VCaP (cell line): Measurements from ENCODE around the gene DOK7.

ENCODE experiments used
- H3K27ac ChIP-seq: fragments of 450-650 bp; 2 replicates; pipeline ENCODE4 v1.5.1; 2017
- TF ChIP-seq, protein P1 (sequence below): fragments of 450-650 bp; conservative IDR thresholded peaks from 2 replicates; pipeline ENCODE4 v1.5.1; 2017; ENCODE audit warnings: mild to moderate bottlenecking, moderate library complexity

The DOK7 gene

DNA sequence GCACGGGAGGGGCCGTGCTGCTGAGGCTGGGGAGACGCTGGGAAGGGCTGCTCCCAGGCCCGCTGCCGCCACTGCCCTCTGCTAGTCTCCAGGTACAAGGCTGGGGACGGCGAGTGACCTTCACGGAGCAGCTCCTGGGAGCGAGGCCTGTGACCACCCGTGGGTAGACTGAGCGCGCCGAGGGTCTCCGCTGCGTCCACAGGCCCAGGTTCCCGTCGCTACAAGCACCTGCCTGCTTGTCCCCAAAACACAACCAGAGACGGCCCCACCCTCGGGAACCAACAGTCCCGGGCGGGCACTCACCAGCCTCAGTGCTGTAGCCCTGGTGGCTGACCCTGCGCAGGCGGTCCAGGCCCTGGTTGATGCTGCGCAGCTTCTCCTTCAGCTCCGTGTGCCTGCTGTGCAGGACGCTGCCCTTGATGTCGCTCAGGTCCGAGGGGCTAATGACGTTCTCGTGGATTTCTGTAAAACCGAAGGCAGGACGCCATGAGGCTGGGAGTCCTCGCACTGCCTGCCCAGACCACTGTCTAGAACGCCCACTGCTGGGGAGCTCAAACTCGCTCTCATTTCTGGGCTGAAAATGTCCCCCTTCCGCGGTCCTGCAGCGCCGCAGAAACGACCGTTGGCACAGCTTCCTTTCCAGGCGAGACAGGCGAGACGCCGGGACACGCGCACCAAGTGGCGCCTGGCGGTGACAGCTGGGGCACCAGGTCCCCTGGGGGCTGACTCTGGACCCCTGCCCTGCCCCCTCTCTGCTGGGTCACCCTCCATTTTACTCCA lies 54.8 kb downstream of the DOK7 start:
- TF ChIP-seq, protein P1, sequence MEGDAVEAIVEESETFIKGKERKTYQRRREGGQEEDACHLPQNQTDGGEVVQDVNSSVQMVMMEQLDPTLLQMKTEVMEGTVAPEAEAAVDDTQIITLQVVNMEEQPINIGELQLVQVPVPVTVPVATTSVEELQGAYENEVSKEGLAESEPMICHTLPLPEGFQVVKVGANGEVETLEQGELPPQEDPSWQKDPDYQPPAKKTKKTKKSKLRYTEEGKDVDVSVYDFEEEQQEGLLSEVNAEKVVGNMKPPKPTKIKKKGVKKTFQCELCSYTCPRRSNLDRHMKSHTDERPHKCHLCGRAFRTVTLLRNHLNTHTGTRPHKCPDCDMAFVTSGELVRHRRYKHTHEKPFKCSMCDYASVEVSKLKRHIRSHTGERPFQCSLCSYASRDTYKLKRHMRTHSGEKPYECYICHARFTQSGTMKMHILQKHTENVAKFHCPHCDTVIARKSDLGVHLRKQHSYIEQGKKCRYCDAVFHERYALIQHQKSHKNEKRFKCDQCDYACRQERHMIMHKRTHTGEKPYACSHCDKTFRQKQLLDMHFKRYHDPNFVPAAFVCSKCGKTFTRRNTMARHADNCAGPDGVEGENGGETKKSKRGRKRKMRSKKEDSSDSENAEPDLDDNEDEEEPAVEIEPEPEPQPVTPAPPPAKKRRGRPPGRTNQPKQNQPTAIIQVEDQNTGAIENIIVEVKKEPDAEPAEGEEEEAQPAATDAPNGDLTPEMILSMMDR: no peak
- no peak overlapping the region for H3K27ac ChIP-seq

DNA sequence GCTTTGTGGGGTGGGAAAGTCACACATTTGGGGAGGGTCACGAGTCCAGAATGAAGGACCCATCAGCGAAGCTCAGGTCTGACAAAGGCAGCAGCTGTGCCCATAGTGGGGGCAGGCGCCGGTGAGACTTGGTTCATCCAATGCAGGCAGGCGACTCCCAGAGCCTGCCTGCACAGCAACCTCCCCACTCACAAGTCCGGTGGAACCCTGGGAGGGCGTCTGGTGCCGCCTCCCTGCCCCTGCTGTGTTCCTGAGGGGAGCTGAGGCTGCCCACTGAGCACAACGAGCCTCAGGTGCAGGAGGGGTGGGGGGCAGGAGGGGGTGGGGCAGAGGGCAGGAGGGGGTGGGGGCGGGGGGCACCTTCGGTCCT lies 55.4 kb downstream of the DOK7 start:
- H3K27ac ChIP-seq: no peak overlapping the region
- TF ChIP-seq, protein P1: no peak

DNA sequence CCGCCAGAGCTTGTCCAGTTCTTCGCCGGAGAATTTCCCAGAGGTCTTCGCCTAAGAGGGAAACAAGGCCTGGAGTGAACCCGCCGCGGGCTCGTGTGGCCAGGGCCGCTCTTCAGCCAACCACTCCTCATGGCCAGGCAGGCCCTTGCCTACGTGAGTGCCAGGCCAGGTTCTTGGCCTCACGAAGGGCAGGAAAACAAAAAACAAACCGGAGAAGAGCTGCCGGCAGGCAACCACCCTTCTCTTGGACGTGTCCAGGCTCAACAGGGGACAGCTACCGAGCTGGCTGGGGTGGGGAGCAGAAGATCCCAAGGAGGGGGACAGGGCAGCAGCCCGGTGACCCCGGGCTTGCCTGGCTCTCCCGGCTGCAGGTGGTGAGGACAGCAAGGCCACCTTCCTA lies 55.8 kb downstream of the DOK7 start:
- no peak overlapping the region for H3K27ac ChIP-seq
- TF ChIP-seq, protein P1: no peak

DNA sequence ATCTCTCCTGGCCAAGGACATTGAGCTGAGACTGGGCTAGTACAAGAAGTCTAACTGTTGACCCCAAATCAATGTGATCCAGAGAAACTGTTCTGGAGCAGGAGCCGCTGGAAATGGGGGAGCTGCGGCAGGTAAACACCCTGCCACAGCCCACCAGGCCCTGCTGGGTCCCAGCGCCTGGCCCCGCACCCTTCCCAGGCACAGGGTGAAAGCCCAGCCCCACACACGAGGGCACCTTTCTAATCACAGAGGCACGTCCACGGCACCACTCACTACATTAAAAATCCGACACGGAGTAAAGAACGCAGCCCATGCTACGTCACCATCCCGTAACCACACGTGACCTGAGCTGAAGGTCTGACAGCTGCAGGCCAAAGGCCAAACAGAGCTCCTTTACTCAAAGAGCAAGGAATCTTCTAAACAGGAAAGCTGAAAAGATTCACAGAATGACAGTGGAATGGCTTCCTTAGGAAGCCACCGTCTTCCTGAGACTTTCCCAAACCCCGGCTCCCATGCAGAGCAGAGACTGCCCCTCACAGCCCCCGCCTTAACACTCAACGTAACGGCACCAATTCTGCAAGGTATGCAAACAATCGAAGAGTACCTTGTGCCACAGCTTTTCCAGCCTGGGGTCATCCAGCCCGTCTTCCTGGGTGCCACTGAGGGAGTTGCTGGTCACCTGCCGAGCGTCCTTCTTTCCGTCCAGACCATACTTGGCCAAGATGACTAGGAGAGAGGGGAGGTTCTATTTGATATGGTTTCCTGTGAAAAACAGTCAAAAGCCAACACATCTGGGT lies 56.6 kb downstream of the DOK7 start:
- TF ChIP-seq, protein P1: no peak
- H3K27ac ChIP-seq: no peak overlapping the region

DNA sequence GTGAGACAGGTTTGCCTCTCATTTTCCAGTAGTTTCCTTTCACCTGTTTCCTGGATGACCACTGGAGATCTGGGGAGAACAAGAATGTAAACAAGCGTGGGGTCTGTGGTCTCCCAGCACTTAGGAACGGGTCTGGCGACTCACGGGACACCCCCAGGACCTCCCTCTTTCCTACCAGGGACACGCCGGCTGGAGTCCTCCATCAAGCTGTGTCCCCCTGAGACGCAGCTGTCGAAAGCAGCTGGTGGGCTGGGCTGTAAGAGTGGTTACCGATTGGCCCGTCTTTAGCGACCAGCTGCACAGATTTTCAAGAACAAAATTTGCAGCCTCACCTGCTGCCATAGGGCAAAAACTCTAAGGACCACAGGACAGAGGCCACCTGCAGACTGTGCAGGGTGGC lies 57.2 kb downstream of the DOK7 start:
- TF ChIP-seq, protein P1: no peak
- H3K27ac ChIP-seq: no peak overlapping the region

DNA sequence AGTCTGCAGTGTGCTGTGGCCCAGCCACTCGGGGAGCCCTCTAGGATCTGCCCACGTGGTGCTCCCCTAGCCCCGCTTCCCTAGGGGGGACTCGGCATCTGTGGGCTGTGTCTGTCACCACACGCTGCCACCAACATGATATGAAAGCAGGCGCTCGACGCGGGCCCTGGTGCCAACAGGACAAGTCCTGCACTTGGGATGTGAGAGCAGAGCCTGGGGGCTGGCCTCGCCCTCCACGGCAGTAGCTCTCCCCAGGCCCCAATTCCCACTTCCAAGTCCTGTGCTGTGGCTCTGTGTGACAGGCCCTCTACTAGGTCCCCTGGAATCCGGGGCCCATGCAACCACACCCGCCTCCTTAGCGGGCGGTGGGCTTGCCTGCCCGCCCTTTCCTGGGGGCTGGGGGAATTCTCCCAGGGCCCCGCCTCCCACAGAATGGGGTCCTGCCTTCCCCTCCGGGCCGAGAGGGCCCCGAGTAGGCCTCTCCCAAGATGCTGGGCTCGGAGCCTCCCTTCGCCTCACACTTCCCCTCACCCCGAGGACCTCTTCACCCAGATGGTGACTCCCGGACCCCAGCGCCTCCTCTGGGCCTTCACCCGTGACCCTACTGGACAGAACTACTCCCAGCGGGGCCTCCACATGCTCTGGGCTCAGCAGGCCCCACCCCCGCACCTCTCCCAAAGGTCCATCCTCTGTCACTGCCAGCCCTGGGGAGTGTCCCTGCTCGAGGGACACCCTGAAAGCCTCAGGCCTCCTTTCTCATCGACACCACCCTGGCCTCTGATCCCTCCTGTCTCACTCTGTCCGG lies 57.9 kb downstream of the DOK7 start:
- H3K27ac ChIP-seq: no peak overlapping the region
- TF ChIP-seq, protein P1: no peak
